Activated naive CD4-positive, alpha-beta T cell treated with anti-CD3 and anti-CD28 coated beads, Interleukin-2, amount 50 U/mL, for 24 hours (primary cell): Measurements from ENCODE around the gene RSU1.

Experiments used
- H3K27ac Mint-ChIP-seq: one replicate; pipeline ENCODE4 v1.8.0; 2021; ENCODE audit warnings: mild to moderate bottlenecking, mixed read lengths
- H3K27me3 Mint-ChIP-seq: one replicate; pipeline ENCODE4 v1.8.0; 2021; ENCODE audit warnings: mixed read lengths
- H3K36me3 Mint-ChIP-seq: one replicate; pipeline ENCODE4 v1.8.0; 2021; ENCODE audit warnings: mixed read lengths
- H3K4me1 Mint-ChIP-seq: one replicate; pipeline ENCODE4 v1.8.0; 2021; ENCODE audit warnings: mixed read lengths
- H3K4me3 Mint-ChIP-seq: one replicate; pipeline ENCODE4 v1.8.0; 2021; ENCODE audit warnings: mild to moderate bottlenecking, mixed read lengths
- H3K9me3 Mint-ChIP-seq: one replicate; pipeline ENCODE4 v1.8.0; 2021; ENCODE audit warnings: mixed read lengths

The RSU1 gene

GRCh38 chr10:16545116-16545736, 272.0 kb downstream of the RSU1 start:
- no peak overlapping the region for H3K27ac Mint-ChIP-seq
- H3K27me3 Mint-ChIP-seq = peaks cover 13% of the 10 kb centered on the region
- no peaks in the 10 kb centered on the region for H3K9me3 Mint-ChIP-seq
- no peaks in the 10 kb centered on the region for H3K36me3 Mint-ChIP-seq
- no peaks in the 10 kb centered on the region for H3K4me1 Mint-ChIP-seq
- H3K4me3 Mint-ChIP-seq = no peak overlapping the region

GRCh38 chr10:16544591-16544990, 272.6 kb downstream of the RSU1 start:
- peaks cover 14% of the 10 kb centered on the region for H3K27me3 Mint-ChIP-seq
- no peaks in the 10 kb centered on the region for H3K36me3 Mint-ChIP-seq
- no peaks in the 10 kb centered on the region for H3K4me1 Mint-ChIP-seq
- H3K9me3 Mint-ChIP-seq = no peaks in the 10 kb centered on the region
- H3K27ac Mint-ChIP-seq = no peak overlapping the region
- no peak overlapping the region for H3K4me3 Mint-ChIP-seq

- H3K27ac Mint-ChIP-seq = no peak overlapping the region
- no peaks in the 10 kb centered on the region for H3K9me3 Mint-ChIP-seq
- H3K4me3 Mint-ChIP-seq = no peak overlapping the region
- no peaks in the 10 kb centered on the region for H3K4me1 Mint-ChIP-seq
- peaks cover 13% of the 10 kb centered on the region for H3K27me3 Mint-ChIP-seq
- H3K36me3 Mint-ChIP-seq = no peaks in the 10 kb centered on the region
Observed at GRCh38 chr10:16544099-16544498, 273.1 kb downstream of the RSU1 start.
